Neural progenitor cell (in vitro differentiated cells): ENCODE results near the gene SPRED2. TPM values are rescaled to one million over a fixed set of nuclear protein-coding genes. Genes with fewer than 3 reads are reported as not detected.
"Not testable (repeated sequence)": the region's sequence is repeated elsewhere in the genome, so short reads cannot be mapped to it uniquely, and the experiment has no call there.

Source experiments
- DNase-seq: peaks from one replicate; pipeline ENCODE4 v3.0.0-alpha.2; 2016; ENCODE audit warnings: low spot score
- H2AFZ ChIP-seq: fragments of 200-600 bp; sonication (generic); replicated peaks from 2 replicates; pipeline ENCODE4 v1.6.1; 2016; ENCODE audit warnings: antibody characterized with exemption
- H3F3A ChIP-seq: fragments of 200-600 bp; sonication (generic); 2 replicates; pipeline ENCODE4 v1.6.1; 2016; ENCODE audit warnings: antibody characterized with exemption, low read depth
- H3K27ac ChIP-seq: fragments of 200-600 bp; sonication (generic); 2 replicates; pipeline ENCODE4 v1.5.1; 2016; ENCODE audit warnings: mild to moderate bottlenecking
- H3K27me3 ChIP-seq: fragments of 200-600 bp; sonication (generic); 2 replicates; pipeline ENCODE4 v1.6.1; 2016; ENCODE audit warnings: mild to moderate bottlenecking, moderate library complexity
- H3K36me3 ChIP-seq: fragments of 200-600 bp; sonication (generic); 2 replicates; pipeline ENCODE4 v1.5.1; 2016
- H3K4me1 ChIP-seq: fragments of 200-600 bp; sonication (generic); 2 replicates; pipeline ENCODE4 v1.6.1; 2016; ENCODE audit warnings: mixed run types
- H3K4me2 ChIP-seq: fragments of 200-600 bp; sonication (generic); 2 replicates; pipeline ENCODE4 v1.6.1; 2016
- H3K4me3 ChIP-seq: fragments of 200-600 bp; sonication (generic); 2 replicates; pipeline ENCODE4 v1.5.1; 2016
- H3K79me2 ChIP-seq: fragments of 200-600 bp; sonication (generic); 2 replicates; pipeline ENCODE4 v1.6.1; 2016; ENCODE audit warnings: low read depth
- H3K9ac ChIP-seq: fragments of 200-600 bp; sonication (generic); 2 replicates; pipeline ENCODE4 v1.6.1; 2016
- H3K9me3 ChIP-seq: fragments of 200-600 bp; sonication (generic); 2 replicates; pipeline ENCODE4 v1.5.1; 2016; ENCODE audit warnings: low read depth
- H4K20me1 ChIP-seq: fragments of 200-600 bp; sonication (generic); 2 replicates; pipeline ENCODE4 v1.6.1; 2016; ENCODE audit warnings: low read depth
- H3K27ac Mint-ChIP-seq: 3 replicates; pipeline ENCODE4 v1.8.0; 2021; ENCODE audit warnings: mixed read lengths
- H3K27me3 Mint-ChIP-seq: 2 replicates; pipeline ENCODE4 v1.8.0; 2022; ENCODE audit warnings: low read depth, mild to moderate bottlenecking, inconsistent platforms, moderate library complexity, mixed read lengths; ENCODE audit not compliant: insufficient read depth
- H3K36me3 Mint-ChIP-seq: 3 replicates; pipeline ENCODE4 v1.8.0; 2021; ENCODE audit warnings: mixed read lengths
- H3K4me1 Mint-ChIP-seq: 3 replicates; pipeline ENCODE4 v1.8.0; 2021; ENCODE audit warnings: mixed read lengths
- H3K4me3 Mint-ChIP-seq: 3 replicates; pipeline ENCODE4 v1.8.0; 2021; ENCODE audit warnings: mild to moderate bottlenecking, moderate library complexity, mixed read lengths
- H3K9me3 Mint-ChIP-seq: 3 replicates; pipeline ENCODE4 v1.8.0; 2020; ENCODE audit warnings: mixed read lengths
- CTCF ChIP-seq: fragments of 200-600 bp; sonication (generic); IDR thresholded peaks from 2 replicates; pipeline ENCODE4 v1.5.1; 2017; ENCODE audit warnings: antibody characterized with exemption, mild to moderate bottlenecking
- EZH2 ChIP-seq: fragments of 200-600 bp; sonication (generic); IDR thresholded peaks from 2 replicates; pipeline ENCODE4 v1.6.1; 2017; ENCODE audit warnings: antibody characterized with exemption, mild to moderate bottlenecking, moderate library complexity
- EZH2phosphoT487 ChIP-seq: fragments of 200-600 bp; sonication (generic); IDR thresholded peaks from 2 replicates; pipeline ENCODE4 v1.6.1; 2017; ENCODE audit warnings: antibody characterized with exemption
- total RNA-seq: library from RNA; depleted of rRNA; stranded (reverse); fragments of >200 nt; gene quantifications from 2 replicates; pipeline ENCODE4 v1.2.3, GENCODE V29; 2015; ENCODE audit warnings: low replicate concordance

The SPRED2 gene
- total RNA-seq, 1 donor from 2014 or later, result 11.6 TPM

- no peak for DNase-seq
- Mint-ChIP-seq H3K36me3 (peaks cover 28% of the 10 kb centered on the region), H3K4me1 (peaks cover 3% of the 10 kb centered on the region), H3K9me3 (peaks cover 2% of the 10 kb centered on the region), H3K4me3 (no peak overlapping the region), H3K27ac (no peak overlapping the region), H3K27me3 (no peaks in the 10 kb centered on the region)
- Histone ChIP-seq H3F3A (no peaks in the 10 kb centered on the region), H3K27ac (no peak overlapping the region), H3K4me2 (no peak overlapping the region), H3K9me3 (no peaks in the 10 kb centered on the region), H4K20me1 (no peaks in the 10 kb centered on the region), H3K9ac (no peak overlapping the region), H3K27me3 (no peaks in the 10 kb centered on the region), H3K4me3 (no peak overlapping the region), H3K79me2 (no peaks in the 10 kb centered on the region), H3K36me3 (no peaks in the 10 kb centered on the region), H3K4me1 (no peaks in the 10 kb centered on the region), H2AFZ (no peak overlapping the region)
- TF ChIP-seq EZH2 (no peak), EZH2phosphoT487 (no peak), CTCF (no peak)
These were observed 92.8 kb downstream of the SPRED2 start for GRCh38 chr2:65339648-65340047.

- H3K27ac ChIP-seq, H3K9me3 ChIP-seq, H3K27me3 Mint-ChIP-seq, DNase-seq, H3K4me3 Mint-ChIP-seq, H3K9me3 Mint-ChIP-seq, H4K20me1 ChIP-seq, H3K27me3 ChIP-seq, H3K36me3 ChIP-seq, H3K4me1 Mint-ChIP-seq, H3K9ac ChIP-seq, H3F3A ChIP-seq, H3K79me2 ChIP-seq, H3K4me1 ChIP-seq, H3K4me3 ChIP-seq, H2AFZ ChIP-seq, H3K27ac Mint-ChIP-seq, H3K4me2 ChIP-seq: not testable (repeated sequence)
- peaks cover 28% of the 10 kb centered on the region for H3K36me3 Mint-ChIP-seq
These were observed 93.4 kb downstream of the SPRED2 start for GRCh38 chr2:65338830-65339495.

- not testable (repeated sequence) for H3K79me2 ChIP-seq, H3K27me3 Mint-ChIP-seq, H3K27ac ChIP-seq, H3K27me3 ChIP-seq, H3K4me2 ChIP-seq, H3K4me3 Mint-ChIP-seq, H3K4me3 ChIP-seq, H3K9me3 ChIP-seq, H2AFZ ChIP-seq, H3K4me1 ChIP-seq, H3K4me1 Mint-ChIP-seq, H3K9ac ChIP-seq, H3F3A ChIP-seq, H3K36me3 ChIP-seq, H3K27ac Mint-ChIP-seq, H4K20me1 ChIP-seq, DNase-seq, H3K9me3 Mint-ChIP-seq
- peaks cover 32% of the 10 kb centered on the region for H3K36me3 Mint-ChIP-seq
These were observed 94.5 kb downstream of the SPRED2 start for GRCh38 chr2:65337915-65338314.

- Histone ChIP-seq H3K79me2 (no peaks in the 10 kb centered on the region), H3K4me2 (no peak overlapping the region), H3K9ac (no peak overlapping the region), H3K4me3 (no peak overlapping the region), H4K20me1 (peaks cover 12% of the 10 kb centered on the region), H3F3A (peaks cover 20% of the 10 kb centered on the region), H3K9me3 (no peaks in the 10 kb centered on the region), H3K27ac (no peak overlapping the region), H3K27me3 (no peaks in the 10 kb centered on the region), H3K36me3 (no peaks in the 10 kb centered on the region), H3K4me1 (peaks cover 28% of the 10 kb centered on the region), H2AFZ (no peak overlapping the region)
- no peak overlapping the region for H3K27ac Mint-ChIP-seq
- peaks cover 2% of the 10 kb centered on the region for H3K4me1 Mint-ChIP-seq
- H3K36me3 Mint-ChIP-seq, result peaks cover 38% of the 10 kb centered on the region
- H3K9me3 Mint-ChIP-seq, result peaks cover under 1% of the 10 kb centered on the region
- DNase-seq, result no peak
- TF ChIP-seq EZH2 (no peak), EZH2phosphoT487 (no peak), CTCF (no peak)
- H3K4me3 Mint-ChIP-seq, result no peak overlapping the region
- H3K27me3 Mint-ChIP-seq, result peaks cover 2% of the 10 kb centered on the region
These were observed 97.7 kb downstream of the SPRED2 start for GRCh38 chr2:65334714-65335113.
